Panc1 (cell line): Measurements from ENCODE around the gene MEGF11. TPM values are rescaled to one million over a fixed set of nuclear protein-coding genes. Genes with fewer than 3 reads are reported as not detected.

ENCODE experiments used
- ATAC-seq: fragments of 200-7000 bp; cut with Tn5 transposase; 2 replicates; pipeline ENCODE4 v1.9.1; 2020; ENCODE audit warnings: mild to moderate bottlenecking, moderate library complexity
- BruUV-seq: library from RNA; stranded (reverse); fragments of 400-500 nt; replicated peaks from 2 replicates; lab custom pipeline; 2021; lab: Mats Ljungman, UMichigan
- CTCF ChIA-PET: fragments of 300-600 bp; sonication (Branson Sonifier 250); formaldehyde crosslinking; loops from one replicate; lab custom pipeline; 2022; ENCODE audit warnings: antibody characterized with exemption; lab: Charles Lee
- POLR2A ChIA-PET: fragments of 300-600 bp; sonication (Branson Sonifier 250); formaldehyde crosslinking; loops from one replicate; lab custom pipeline; 2022; ENCODE audit warnings: antibody characterized with exemption; lab: Charles Lee
- DNase-seq: peaks from one replicate; pipeline ENCODE4 v3.0.0-alpha.2; 2010; ENCODE audit warnings: low read depth, low spot score
- H3K27ac ChIP-seq: 2 replicates; pipeline ENCODE4 v1.5.1; 2011; ENCODE audit warnings: mild to moderate bottlenecking, low read length, inconsistent platforms
- H3K27me3 ChIP-seq: fragments of 200-500 bp; sonication (Bioruptor generic); 2 replicates; pipeline ENCODE4 v1.6.0; 2014; ENCODE audit warnings: low read length, inconsistent platforms; ENCODE audit not compliant: control insufficient read depth, insufficient read depth
- H3K36me3 ChIP-seq: fragments of 200-500 bp; sonication (Bioruptor generic); 2 replicates; pipeline ENCODE4 v1.5.1; 2014; ENCODE audit warnings: inconsistent platforms, mild to moderate bottlenecking, low read length, moderate library complexity; ENCODE audit not compliant: control insufficient read depth, insufficient read depth
- H3K4me1 ChIP-seq: 2 replicates; pipeline ENCODE4 v1.5.1; 2011; ENCODE audit warnings: inconsistent platforms, mild to moderate bottlenecking, low read length, moderate library complexity; ENCODE audit not compliant: control insufficient read depth, insufficient read depth
- H3K4me3 ChIP-seq, 2 experiments: 2 replicates each; pipeline ENCODE4 v1.5.1; 2011 to 2012; ENCODE audit warnings: low read depth in 2 of 2, low read length in 2 of 2, mild to moderate bottlenecking in 2 of 2, inconsistent platforms in 1 of 2, moderate library complexity in 1 of 2
- H3K9me3 ChIP-seq: fragments of 200-500 bp; sonication (Bioruptor generic); 2 replicates; pipeline ENCODE4 v1.5.1; 2014; ENCODE audit warnings: low read depth, mild to moderate bottlenecking, inconsistent platforms, low read length, moderate library complexity; ENCODE audit not compliant: control insufficient read depth, insufficient read depth
- POLR2AphosphoS5 ChIP-seq: IDR thresholded peaks from 2 replicates; pipeline ENCODE4 v1.6.1; 2012; ENCODE audit warnings: mild to moderate bottlenecking, low read depth, low read length, moderate library complexity
- REST ChIP-seq, 2 experiments: IDR thresholded peaks; 2 replicates each; pipeline ENCODE4 v1.6.1; 2011 to 2012; ENCODE audit warnings: low read depth in 2 of 2, control low read depth in 1 of 2, low read length in 1 of 2, mild to moderate bottlenecking in 1 of 2, moderate library complexity in 1 of 2; ENCODE audit not compliant: insufficient read depth in 1 of 2
- SIN3A ChIP-seq: IDR thresholded peaks from 2 replicates; pipeline ENCODE4 v1.6.1; 2012; ENCODE audit warnings: low read depth, mild to moderate bottlenecking, low read length, moderate library complexity, borderline replicate concordance; ENCODE audit not compliant: insufficient read depth
- TCF7L2 ChIP-seq: IDR thresholded peaks from 2 replicates; pipeline ENCODE4 v1.6.1; 2011; ENCODE audit warnings: mild to moderate bottlenecking, low read depth, low read length, inconsistent platforms
- in situ Hi-C: cut with HindIII; loops from 2 replicates; pipeline ENCODE4 v1.10.0; 2016; ENCODE audit warnings: low sequenced_read_pairs, low pct_unique_long_range_greater_than_20kb
- intact Hi-C: fragments of 100-400 bp; cut with micrococcal nuclease; formaldehyde crosslinking; loops from one replicate; pipeline ENCODE4 v1.10.0; 2022; ENCODE audit not compliant: unreplicated experiment
- total RNA-seq: library from RNA; stranded (reverse); gene quantifications from one replicate; pipeline ENCODE4 v1.2.1, GENCODE V29; 2021; ENCODE audit not compliant: unreplicated experiment
- TF ChIP-seq, protein P1 (sequence below): fragments of 450-650 bp; IDR thresholded peaks from 2 replicates; pipeline ENCODE4 v1.5.1; 2017; ENCODE audit warnings: mild to moderate bottlenecking

MEGF11 gene
- total RNA-seq, 1 experiment from 2014 or later, result 0.95 TPM

- ChIA-PET CTCF (no interaction called here), POLR2A (interaction anchor here (0.5 kb wide), 1 partner anchor 14 kb away, joined by 3 read pairs; no protein-coding TSS in a partner anchor)
- Histone ChIP-seq H3K4me1 (no peaks in the 10 kb centered on the region), H3K4me3 (no peak overlapping the region), H3K9me3 (no peaks in the 10 kb centered on the region), H3K36me3 (no peaks in the 10 kb centered on the region), H3K27ac (no peak overlapping the region), H3K27me3 (peaks cover 2% of the 10 kb centered on the region; the same call in 1 of the 2 replicates)
- in situ Hi-C loops (no loop called here), intact Hi-C loops (no loop called here)
- no peak for DNase-seq
- BruUV-seq, result no TSS peak
- no peak for ATAC-seq
- TF ChIP-seq POLR2AphosphoS5 (no peak), REST (IDR thresholded peaks at IDR 0.05; ENCODE audit: insufficient read depth in 1 of 2, low read depth in 2 of 2, low read length in 1 of 2) (no peak), TCF7L2 (no peak), SIN3A (no peak)
- TF ChIP-seq, protein P1, sequence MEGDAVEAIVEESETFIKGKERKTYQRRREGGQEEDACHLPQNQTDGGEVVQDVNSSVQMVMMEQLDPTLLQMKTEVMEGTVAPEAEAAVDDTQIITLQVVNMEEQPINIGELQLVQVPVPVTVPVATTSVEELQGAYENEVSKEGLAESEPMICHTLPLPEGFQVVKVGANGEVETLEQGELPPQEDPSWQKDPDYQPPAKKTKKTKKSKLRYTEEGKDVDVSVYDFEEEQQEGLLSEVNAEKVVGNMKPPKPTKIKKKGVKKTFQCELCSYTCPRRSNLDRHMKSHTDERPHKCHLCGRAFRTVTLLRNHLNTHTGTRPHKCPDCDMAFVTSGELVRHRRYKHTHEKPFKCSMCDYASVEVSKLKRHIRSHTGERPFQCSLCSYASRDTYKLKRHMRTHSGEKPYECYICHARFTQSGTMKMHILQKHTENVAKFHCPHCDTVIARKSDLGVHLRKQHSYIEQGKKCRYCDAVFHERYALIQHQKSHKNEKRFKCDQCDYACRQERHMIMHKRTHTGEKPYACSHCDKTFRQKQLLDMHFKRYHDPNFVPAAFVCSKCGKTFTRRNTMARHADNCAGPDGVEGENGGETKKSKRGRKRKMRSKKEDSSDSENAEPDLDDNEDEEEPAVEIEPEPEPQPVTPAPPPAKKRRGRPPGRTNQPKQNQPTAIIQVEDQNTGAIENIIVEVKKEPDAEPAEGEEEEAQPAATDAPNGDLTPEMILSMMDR, result no peak
These were observed 187.1 kb downstream of the MEGF11 start for GRCh38 chr15:66066481-66066880.

DNA sequence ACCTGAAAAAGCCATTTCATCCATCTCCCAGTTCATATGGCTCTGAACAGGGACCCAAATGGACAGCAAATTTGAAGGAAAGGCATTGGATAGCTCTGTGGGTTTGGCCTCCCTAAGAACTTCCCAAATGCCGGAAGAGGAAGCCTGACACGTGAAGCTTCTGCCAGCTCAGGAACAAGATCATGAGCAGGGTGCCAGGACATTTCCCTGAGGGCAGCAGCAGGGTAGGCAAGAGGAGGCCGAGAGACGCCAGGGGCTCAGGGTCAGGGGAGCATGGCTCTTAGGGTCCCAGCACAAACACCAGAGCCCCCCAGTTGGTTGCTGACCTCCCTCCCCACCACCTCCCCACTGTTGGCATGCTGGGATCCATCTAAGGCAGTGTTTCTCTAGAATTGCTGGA is 187.5 kb downstream of the MEGF11 start:
- DNase-seq (no peak), ATAC-seq (no peak)
- Histone ChIP-seq H3K9me3 (no peaks in the 10 kb centered on the region), H3K4me1 (no peaks in the 10 kb centered on the region), H3K4me3 (no peak overlapping the region), H3K36me3 (no peaks in the 10 kb centered on the region), H3K27ac (no peak overlapping the region), H3K27me3 (peaks cover 2% of the 10 kb centered on the region; the same call in 1 of the 2 replicates)
- CTCF ChIA-PET, result no interaction called here
- intact Hi-C loops (no loop called here), in situ Hi-C loops (no loop called here)
- TF ChIP-seq, protein P1, result no peak
- TF ChIP-seq REST (IDR thresholded peaks at IDR 0.05; ENCODE audit: insufficient read depth in 1 of 2, low read depth in 2 of 2, low read length in 1 of 2) (no peak), TCF7L2 (no peak), POLR2AphosphoS5 (no peak), SIN3A (no peak)
- POLR2A ChIA-PET, result interaction anchor here (0.5 kb wide), 1 partner anchor 13 kb away, joined by 3 read pairs; no protein-coding TSS in a partner anchor
- no TSS peak for BruUV-seq
